ENCODE measurements around the gene ISM1.

GRCh38 chr20:13271977-13272975, 51.2 kb downstream of the ISM1 start:
- TF ChIP-seq CTCF (IDR thresholded peaks at IDR 0.05 in 8 of 11, conservative IDR thresholded peaks at IDR 0.05 in 3 of 11) (no peak), POLR2A (IDR thresholded peaks at IDR 0.05) (no peak)
